AG04450 (cell line): Measurements from ENCODE around the gene SNX13. TPM values are rescaled to one million over a fixed set of nuclear protein-coding genes. Genes with fewer than 3 reads are reported as not detected.

ENCODE experiments used
- CTCF ChIA-PET: fragments of 300-600, 350-600 bp; formaldehyde crosslinking; extraction: SDS; loops from one replicate; lab custom pipeline; 2022; ENCODE audit warnings: antibody characterized with exemption, inconsistent platforms; lab: Charles Lee
- POLR2A ChIA-PET: fragments of 350-600 bp; formaldehyde crosslinking; extraction: SDS; loops from one replicate; lab custom pipeline; 2021; ENCODE audit warnings: antibody characterized with exemption, inconsistent platforms; lab: Yijun Ruan, JAX
- DNase-seq: peaks from one replicate; pipeline ENCODE4 v3.0.0-alpha.2; 2011; ENCODE audit warnings: low read depth, low spot score
- H3K27ac ChIP-seq: one replicate; pipeline ENCODE4 v1.5.1; 2012; ENCODE audit warnings: low read depth, low read length, control low read depth
- H3K27me3 ChIP-seq: one replicate; pipeline ENCODE4 v1.6.0; 2012; ENCODE audit warnings: low read length; ENCODE audit not compliant: control insufficient read depth, insufficient read depth
- H3K4me3 ChIP-seq: 2 replicates; pipeline ENCODE4 v1.5.1; 2011; ENCODE audit warnings: mild to moderate bottlenecking, low read depth, low read length, control low read depth
- H3K9me3 ChIP-seq: 2 replicates; pipeline ENCODE4 v1.5.1; 2012; ENCODE audit warnings: low read length; ENCODE audit not compliant: control insufficient read depth, insufficient read depth
- polyA plus RNA-seq: library from polyadenylated mRNA; depleted of rRNA; stranded (reverse); fragments of >200 nt; gene quantifications from 2 replicates; pipeline ENCODE4 v1.2.3, GENCODE V29; 2011; rRNA removed
- TF ChIP-seq, protein P1 (sequence below): IDR thresholded peaks from 2 replicates; pipeline ENCODE4 v1.5.1; 2011; ENCODE audit warnings: low read depth, low read length, control low read depth, inconsistent platforms

Gene SNX13
- polyA plus RNA-seq, 1 experiment = 28.3 TPM

- CTCF ChIA-PET = interaction anchor here (2.3 kb wide), 1 partner anchor 12 kb away, joined by 13 read pairs; no protein-coding TSS in a partner anchor
- TF ChIP-seq, protein P1, sequence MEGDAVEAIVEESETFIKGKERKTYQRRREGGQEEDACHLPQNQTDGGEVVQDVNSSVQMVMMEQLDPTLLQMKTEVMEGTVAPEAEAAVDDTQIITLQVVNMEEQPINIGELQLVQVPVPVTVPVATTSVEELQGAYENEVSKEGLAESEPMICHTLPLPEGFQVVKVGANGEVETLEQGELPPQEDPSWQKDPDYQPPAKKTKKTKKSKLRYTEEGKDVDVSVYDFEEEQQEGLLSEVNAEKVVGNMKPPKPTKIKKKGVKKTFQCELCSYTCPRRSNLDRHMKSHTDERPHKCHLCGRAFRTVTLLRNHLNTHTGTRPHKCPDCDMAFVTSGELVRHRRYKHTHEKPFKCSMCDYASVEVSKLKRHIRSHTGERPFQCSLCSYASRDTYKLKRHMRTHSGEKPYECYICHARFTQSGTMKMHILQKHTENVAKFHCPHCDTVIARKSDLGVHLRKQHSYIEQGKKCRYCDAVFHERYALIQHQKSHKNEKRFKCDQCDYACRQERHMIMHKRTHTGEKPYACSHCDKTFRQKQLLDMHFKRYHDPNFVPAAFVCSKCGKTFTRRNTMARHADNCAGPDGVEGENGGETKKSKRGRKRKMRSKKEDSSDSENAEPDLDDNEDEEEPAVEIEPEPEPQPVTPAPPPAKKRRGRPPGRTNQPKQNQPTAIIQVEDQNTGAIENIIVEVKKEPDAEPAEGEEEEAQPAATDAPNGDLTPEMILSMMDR = no peak
- POLR2A ChIA-PET = no interaction called here
- Histone ChIP-seq H3K9me3 (no peaks in the 10 kb centered on the region), H3K4me3 (no peak overlapping the region), H3K27ac (no peak overlapping the region), H3K27me3 (peaks cover 2% of the 10 kb centered on the region)
- no peak for DNase-seq
These were observed 182.3 kb downstream of the SNX13 start for GRCh38 chr7:17758008-17758407.

DNA sequence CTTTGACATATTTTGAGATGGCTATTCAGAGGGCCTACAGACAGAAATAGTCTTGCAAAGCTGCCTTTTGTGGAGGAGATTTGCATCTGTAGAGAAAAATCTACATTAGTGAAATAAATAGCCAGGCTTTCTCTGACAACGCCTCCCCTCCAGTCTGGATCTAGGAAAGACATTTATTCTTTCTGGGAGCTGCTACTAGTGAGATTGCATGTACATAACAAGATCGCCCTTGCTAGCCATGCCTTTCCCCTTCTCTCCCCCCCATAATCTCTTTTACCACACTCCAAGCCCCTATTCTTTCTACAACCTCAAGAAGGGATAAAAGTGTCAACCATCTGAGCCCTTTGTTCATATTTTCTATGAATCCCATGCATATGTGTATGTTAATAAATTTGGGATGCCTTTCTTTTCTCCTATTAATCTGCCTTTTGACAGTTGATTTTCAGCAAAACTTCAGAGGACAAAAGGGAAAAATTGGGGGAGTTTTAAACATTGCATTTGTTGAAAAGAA, 194.2 kb downstream of the SNX13 start:
- Histone ChIP-seq H3K27ac (no peak overlapping the region), H3K4me3 (no peak overlapping the region), H3K9me3 (no peaks in the 10 kb centered on the region), H3K27me3 (no peaks in the 10 kb centered on the region)
- TF ChIP-seq, protein P1 = no peak
- DNase-seq = no peak
- ChIA-PET POLR2A (no interaction called here), CTCF (interaction anchor here (0.5 kb wide), 1 partner anchor 37 kb away, joined by 3 read pairs; no protein-coding TSS in a partner anchor)

- H3K4me3 ChIP-seq = no peak overlapping the region
- H3K27ac ChIP-seq = no peak overlapping the region
- no peak for DNase-seq
- H3K27me3 ChIP-seq = no peaks in the 10 kb centered on the region
- CTCF ChIA-PET = interaction anchor here (0.5 kb wide), 1 partner anchor 37 kb away, joined by 3 read pairs; no protein-coding TSS in a partner anchor
- TF ChIP-seq, protein P1 = no peak
- H3K9me3 ChIP-seq = no peaks in the 10 kb centered on the region
- POLR2A ChIA-PET = no interaction called here
These were observed 194.7 kb downstream of the SNX13 start for GRCh38 chr7:17745610-17746009.

GRCh38 chr7:17743316-17743715, 197.0 kb downstream of the SNX13 start:
- POLR2A ChIA-PET = no interaction called here
- CTCF ChIA-PET = no interaction called here

DNA sequence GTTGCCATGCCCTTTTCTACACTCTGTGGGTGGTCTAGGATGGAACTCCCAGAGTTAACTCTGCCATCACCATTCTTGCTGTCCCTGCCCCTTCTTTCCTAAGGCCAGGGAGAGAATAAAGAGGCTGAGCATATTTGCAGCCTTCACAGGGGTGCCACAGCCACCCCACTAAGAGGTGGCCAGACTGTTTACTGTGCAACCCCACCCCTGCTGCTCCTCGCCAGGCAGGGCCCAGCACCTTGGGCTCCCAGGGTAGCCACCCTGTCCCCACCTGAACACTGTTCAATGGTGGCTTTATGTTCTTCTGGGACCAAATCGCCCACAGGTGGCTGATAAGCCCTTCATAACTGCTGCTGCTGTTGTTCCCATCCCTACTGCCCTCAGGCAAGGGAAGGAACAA, 198.9 kb downstream of the SNX13 start:
- Histone ChIP-seq H3K27ac (no peak overlapping the region), H3K4me3 (no peak overlapping the region), H3K27me3 (no peaks in the 10 kb centered on the region), H3K9me3 (no peaks in the 10 kb centered on the region)
- POLR2A ChIA-PET = no interaction called here
- DNase-seq = no peak
- TF ChIP-seq, protein P1 = no peak
- CTCF ChIA-PET = no interaction called here

More at GRCh38 chr7:17743316-17743715, 197.0 kb downstream of the SNX13 start:
- H3K27me3 ChIP-seq = no peaks in the 10 kb centered on the region
- H3K9me3 ChIP-seq = no peaks in the 10 kb centered on the region
- TF ChIP-seq, protein P1 = no peak
- H3K27ac ChIP-seq = no peak overlapping the region
- H3K4me3 ChIP-seq = no peak overlapping the region
- DNase-seq = no peak

Other genes with a start within 250 kb of the SNX13 start
- not detected in 2 replicates for gene PRPS1L1, start 87.4 kb upstream of the SNX13 start, polyA plus RNA-seq